Peyer's patch (tissue), 4 donors: Measurements from ENCODE around the gene DNASE2.

Source experiments
- POLR2A ChIP-seq, 2 donors: fragments of 450-650 bp; IDR thresholded peaks; one replicate each; pipeline ENCODE4 v1.5.1; 2017; ENCODE audit warnings: antibody characterized with exemption in 2 of 2, mild to moderate bottlenecking in 2 of 2, moderate library complexity in 2 of 2
- TF ChIP-seq, protein P1 (sequence below), 6 experiments: fragments of 450-650 bp in 4 of 6; fragments of 200-600 bp in 2 of 6; sonication (generic) in 1 of 6; IDR thresholded peaks; one replicate each; pipeline ENCODE4 v1.5.1; 2017 to 2019; ENCODE audit warnings: antibody characterized with exemption in 6 of 6, mild to moderate bottlenecking in 3 of 6, moderate library complexity in 1 of 6

DNA sequence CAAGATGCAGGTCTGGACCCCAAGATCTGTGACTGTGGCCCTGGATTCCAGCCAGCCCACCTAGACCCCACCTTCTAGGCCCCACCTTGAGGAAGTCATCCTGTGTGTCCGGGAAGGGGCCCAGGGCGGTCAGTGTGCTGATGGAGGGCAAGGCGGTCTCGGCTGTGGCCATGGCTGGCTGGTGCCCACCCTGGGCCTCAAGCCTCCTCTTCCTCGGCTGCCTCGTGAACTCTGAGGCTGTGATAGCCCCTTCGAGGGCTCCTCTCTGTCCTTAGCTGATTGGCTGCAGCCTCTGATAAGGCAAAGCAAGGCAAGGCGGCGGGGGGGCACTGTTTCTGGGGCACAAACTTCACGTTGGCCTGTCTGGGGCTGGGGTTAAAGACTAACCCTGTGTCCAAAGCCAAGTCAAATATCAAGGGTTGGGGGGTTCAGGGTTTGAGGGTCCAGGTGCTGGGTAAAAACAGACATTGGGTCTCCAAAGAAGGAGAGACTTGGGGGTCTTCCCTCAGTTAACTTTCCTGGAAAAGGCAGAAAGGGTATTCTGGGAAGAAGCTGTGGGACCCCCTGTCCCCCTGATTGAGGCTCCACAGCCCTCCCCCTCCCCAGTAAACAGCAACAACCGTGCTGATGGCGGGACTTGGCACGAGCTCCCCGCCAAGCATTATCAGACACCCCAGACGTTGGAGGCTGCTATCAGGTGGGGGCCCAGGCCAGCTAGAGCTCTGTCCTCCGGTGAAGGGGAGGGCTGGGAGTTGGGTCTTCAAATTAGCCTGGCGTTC is 5.9 kb upstream of the DNASE2 start, which contains the start of gene KLF1:
- TF ChIP-seq, protein P1, sequence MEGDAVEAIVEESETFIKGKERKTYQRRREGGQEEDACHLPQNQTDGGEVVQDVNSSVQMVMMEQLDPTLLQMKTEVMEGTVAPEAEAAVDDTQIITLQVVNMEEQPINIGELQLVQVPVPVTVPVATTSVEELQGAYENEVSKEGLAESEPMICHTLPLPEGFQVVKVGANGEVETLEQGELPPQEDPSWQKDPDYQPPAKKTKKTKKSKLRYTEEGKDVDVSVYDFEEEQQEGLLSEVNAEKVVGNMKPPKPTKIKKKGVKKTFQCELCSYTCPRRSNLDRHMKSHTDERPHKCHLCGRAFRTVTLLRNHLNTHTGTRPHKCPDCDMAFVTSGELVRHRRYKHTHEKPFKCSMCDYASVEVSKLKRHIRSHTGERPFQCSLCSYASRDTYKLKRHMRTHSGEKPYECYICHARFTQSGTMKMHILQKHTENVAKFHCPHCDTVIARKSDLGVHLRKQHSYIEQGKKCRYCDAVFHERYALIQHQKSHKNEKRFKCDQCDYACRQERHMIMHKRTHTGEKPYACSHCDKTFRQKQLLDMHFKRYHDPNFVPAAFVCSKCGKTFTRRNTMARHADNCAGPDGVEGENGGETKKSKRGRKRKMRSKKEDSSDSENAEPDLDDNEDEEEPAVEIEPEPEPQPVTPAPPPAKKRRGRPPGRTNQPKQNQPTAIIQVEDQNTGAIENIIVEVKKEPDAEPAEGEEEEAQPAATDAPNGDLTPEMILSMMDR (IDR thresholded peaks at IDR 0.05), result no peak
- TF ChIP-seq POLR2A (IDR thresholded peaks at IDR 0.05), result no peak
